Ramos (cell line): ENCODE measurements around the gene HADH.
"Not testable (repeated sequence)": the region's sequence is repeated elsewhere in the genome, so short reads cannot be mapped to it uniquely, and the experiment has no call there.

Experiments
- in situ Hi-C: fragments of 300-500 bp; cut with MboI; formaldehyde crosslinking; loops from one replicate; pipeline ENCODE4 v1.14.3; 2022; ENCODE audit warnings: low sequenced_read_pairs; ENCODE audit not compliant: unreplicated experiment

Gene HADH

DNA sequence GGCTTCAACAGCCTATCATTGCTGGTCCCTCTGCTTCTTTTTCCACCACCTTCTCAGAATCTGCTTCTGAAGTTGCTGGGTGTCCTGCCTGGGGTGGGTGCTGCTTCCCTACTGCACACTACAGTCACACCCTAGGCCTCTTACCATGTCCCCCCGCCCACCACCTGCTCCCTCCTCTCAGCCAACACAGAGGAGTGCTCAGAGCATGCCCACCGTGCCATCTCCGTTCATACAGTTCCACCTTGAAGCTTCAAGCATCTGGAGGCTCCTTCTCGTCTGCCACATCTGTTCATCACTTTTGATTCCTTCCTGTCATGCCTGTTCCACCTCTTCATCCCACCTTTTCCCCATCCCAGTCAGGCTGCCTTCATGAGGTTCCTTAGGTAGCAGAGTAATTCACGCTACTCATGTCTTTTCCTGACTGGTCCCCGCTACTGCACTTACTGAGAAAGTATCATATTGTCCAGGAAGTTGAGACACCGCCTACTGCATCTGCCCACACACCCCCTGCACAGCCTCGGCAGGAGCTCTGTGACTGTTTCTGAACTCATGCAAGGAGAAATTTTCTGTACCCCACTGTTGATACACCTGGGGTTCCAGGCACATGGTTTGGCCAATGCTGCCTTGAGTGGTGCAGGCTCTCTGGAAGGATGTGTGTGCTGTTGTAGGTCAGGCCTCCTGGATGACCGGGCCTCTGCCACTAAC is 39.5 kb downstream of the HADH start:
- in situ Hi-C loops, result loop anchor here (5.0 kb wide), 1 partner anchor 143 kb away; no protein-coding TSS in a partner anchor

DNA sequence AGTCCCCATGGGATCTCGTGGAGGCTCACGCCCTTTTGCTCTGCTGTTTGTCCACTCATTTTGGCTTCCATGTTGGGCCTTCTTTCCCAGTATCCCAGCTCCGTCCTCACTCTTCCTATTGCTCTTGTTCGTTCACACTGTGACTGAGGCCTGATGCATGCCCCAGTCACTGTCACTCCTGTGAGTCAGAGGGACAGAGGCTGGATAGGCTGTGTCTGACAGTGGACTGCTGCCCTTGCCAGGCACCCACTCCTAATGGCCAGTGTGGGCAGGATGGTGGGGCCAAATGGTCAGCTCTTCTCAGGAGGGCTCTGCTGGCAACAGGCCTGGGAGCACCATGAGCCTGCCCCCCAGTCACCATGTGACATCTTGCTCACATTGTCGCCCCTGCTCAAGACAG is 40.0 kb downstream of the HADH start:
- in situ Hi-C loops, result loop anchor here (5.0 kb wide), 1 partner anchor 143 kb away; no protein-coding TSS in a partner anchor

DNA sequence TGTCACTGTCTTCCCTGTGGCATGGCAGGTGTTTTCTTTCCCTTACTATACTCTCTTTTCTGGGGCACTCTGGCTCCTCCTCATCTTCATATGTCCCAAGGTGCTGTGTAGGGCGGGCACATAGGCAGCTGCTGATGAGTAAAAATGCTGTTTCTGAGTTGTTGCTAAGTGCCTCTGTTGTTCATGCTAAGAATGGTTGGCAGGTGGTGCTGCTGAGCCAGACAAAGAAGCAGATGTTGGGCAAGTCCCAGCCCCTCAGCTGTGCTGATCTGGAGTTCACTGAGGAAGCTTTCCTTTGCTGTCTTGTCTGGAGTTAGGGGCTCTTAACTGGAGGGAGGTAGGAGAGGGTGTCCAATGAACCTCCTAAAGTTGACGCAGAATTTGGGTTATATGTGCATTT is 40.6 kb downstream of the HADH start:
- in situ Hi-C loops, result no loop called here

GRCh38 chr4:108031427-108032083 is 41.9 kb downstream of the HADH start:
- in situ Hi-C loops, result no loop called here

DNA sequence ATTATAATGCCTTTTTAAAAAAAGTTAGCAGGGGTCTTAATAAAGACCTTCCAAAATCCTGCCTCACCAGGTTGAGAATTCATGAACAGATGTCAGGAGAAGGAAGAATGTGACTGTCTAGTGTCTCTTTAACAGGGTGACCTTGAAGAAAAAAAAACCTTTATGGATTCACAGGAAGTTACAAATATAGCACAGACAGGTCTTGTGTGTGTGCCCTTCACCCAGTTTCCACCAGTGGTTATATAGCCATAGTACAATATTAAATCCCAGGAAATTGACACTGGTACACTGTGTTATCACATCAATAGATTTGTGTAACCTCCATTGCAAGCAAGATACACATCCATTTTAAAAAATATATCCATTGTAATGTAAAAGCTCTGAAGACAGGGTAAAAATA is 43.7 kb downstream of the HADH start:
- in situ Hi-C loops, result no loop called here

DNA sequence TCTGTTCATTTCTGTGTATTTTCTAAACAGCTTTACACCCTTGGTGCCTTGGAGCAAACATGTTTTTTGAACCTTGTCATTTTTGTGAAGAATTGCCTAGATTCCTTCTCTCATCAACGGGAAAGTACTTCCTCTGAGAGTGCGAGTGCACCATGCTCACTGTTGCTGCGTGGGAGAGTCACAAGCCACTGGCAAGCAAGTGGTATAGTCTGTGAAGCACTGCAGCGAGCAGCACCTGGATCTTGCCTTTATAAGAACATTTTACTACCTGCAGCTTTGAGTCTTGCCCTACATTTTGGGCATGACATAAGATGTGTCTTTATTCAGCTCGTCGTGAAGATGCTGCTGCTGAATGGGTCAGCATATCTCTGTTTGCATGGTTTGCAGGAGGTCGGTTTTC is 44.9 kb downstream of the HADH start:
- in situ Hi-C loops, result no loop called here

- in situ Hi-C loops, result no loop called here
These were observed 46.0 kb downstream of the HADH start for GRCh38 chr4:108035691-108036090.

DNA sequence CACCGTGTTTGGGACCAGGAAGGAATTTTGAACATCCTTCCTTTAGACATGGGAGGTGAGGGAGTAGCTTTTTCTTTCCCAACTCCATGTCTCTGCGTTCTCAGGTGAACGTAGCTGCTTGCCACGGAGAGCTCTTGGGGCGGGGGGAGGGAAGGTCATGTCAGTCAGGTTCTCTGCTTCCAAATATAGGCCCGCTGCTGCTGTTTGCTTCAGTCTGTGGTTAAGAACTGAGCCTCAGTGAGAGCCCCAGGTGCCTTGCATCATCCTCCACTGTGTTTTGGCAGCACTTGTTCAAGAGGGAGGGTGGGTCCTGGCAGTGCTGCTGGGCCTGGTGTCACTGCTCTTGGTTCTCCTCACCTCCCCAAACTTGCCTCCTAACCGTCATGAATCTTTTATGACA is 46.5 kb downstream of the HADH start:
- in situ Hi-C loops, result no loop called here

DNA sequence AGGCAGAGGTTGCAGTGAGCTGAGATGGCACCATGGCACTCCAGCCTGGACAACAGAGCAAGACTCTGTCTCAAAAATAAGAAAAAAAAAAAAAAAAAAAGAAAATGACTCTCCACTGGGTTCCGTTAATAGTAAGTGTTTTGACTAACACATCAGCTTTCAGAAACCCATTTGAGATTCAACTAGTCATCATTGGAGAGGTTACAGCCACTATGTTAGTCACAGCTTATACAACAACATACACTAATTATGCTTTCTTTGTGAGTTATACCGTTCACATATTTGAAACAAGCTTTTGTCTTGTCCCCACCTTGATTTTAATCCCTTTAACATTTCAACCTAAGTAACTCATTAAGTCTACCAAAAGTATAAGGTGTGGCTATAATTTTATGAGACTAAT is 48.2 kb downstream of the HADH start:
- in situ Hi-C loops, result no loop called here

DNA sequence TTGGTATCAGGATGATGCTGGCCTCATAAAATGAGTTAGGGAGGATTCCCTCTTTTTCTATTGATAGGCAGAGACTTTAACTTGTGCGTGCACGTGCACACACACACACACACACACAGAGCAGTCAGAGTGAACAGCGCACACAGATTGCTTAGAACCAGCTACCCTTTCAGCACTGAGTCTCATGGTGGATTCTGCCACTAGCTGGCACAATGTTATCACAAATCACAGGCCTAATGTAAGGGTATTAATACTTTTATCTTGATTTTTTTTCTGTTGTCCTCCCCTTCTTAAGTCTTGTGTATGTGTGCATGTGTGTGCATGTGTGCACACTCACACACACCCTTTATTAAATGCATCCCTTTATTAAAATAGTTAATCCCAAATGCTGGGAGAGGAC is 53.2 kb downstream of the HADH start:
- in situ Hi-C loops, result no loop called here

GRCh38 chr4:108043526-108043925 is 53.8 kb downstream of the HADH start:
- in situ Hi-C loops, result no loop called here

- in situ Hi-C loops, result no loop called here
These were observed 55.4 kb downstream of the HADH start for GRCh38 chr4:108044951-108045686.

DNA sequence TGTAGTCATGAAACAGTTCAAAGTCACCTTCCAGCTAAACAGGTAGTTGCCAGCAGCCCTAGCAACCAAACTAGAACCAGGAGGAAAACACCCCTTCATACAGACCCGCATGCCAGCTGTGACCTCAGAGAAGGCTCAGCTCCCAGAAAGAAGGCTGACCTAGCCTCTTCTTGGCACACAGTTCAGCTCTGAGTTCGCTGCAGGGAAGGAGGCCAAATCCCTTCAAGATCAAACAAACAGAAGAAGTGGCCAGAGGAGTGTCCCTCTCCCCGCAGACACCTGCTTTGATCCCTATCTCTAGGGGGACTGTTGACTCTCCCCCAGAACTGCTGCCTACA is 56.0 kb downstream of the HADH start:
- in situ Hi-C loops, result no loop called here

GRCh38 chr4:108047199-108047598 is 57.5 kb downstream of the HADH start:
- in situ Hi-C loops, result no loop called here

DNA sequence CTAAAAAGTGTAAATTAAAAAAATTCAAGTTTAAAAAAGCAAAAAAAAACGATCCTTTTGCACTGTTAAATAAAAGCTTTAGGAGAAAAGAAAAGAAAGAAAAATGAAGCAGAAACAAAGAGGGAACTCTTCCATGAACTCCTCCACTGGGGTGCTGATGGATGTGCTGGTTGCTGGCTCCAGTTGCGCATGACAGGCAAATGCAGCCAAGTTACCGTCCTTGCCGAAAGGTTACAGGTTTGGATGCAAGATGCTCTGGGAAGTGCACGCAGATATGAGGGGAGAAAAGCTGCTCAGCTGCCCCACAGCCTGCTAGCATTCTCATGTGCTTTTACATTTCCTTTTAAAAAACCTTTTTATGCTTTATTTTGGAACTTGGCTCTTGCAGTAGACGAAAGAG is 58.5 kb downstream of the HADH start:
- in situ Hi-C loops, result no loop called here

DNA sequence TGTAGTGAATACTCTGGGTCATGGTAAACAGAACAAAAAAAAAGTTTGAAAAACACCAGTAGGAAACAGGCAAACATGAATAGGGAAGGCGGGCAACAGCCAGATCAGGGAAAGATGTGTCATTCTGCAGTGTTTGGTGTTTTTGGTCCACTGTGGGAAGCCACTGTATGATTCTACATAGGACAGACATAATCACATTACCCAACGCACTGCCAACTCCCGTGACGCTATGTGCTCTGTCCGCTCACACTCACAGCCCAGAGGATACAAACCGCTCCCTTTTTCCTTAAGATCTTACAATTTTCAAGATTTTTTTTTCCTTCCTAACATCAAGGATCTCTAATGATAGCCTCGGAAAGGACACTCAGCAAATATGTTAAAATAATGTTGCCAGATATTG is 59.3 kb downstream of the HADH start:
- in situ Hi-C loops, result no loop called here

GRCh38 chr4:108049406-108049805 is 59.7 kb downstream of the HADH start:
- in situ Hi-C loops, result no loop called here

DNA sequence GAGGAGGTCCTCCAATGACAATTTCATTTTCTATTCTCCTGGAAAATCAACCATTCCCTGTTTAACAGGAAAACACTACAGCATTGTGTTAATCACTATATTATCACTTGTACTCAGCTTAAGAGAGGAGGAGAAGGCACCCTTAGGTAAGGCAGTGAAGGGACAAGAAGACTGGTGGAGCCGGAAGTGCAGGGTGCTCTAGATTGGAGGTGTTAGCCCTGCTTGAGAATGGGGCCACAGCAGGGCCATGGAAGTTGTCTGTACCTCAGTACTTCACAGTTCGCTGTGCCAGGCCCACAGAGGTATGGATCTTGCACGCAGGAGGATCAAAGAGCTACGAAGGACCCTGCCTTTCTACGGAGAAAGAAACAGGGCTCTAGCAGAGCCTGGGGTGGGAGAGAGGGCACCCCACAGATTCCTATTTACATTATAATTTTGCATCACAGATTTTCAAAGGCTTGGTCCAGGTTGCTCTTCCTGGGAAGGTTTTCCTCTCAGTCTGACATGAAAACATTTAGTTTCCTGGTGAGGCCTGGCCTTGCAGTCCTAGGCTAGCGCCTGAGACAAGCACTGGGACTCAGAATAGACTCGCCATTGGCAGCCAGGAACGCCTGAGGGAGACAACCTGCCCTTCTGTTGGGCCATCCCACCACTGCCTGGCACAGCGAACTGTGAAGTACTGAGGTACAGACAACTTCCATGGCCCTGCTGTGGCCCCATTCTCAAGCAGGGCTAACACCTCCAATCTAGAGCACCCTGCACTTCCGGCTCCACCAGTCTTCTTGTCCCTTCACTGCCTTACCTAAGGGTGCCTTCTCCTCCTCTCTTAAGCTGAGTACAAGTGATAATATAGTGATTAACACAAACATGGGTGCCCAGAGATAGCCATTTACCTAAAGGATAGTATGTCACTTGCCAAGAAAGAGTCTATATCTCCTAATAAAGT is 60.8 kb downstream of the HADH start:
- in situ Hi-C loops, result not testable (repeated sequence)

DNA sequence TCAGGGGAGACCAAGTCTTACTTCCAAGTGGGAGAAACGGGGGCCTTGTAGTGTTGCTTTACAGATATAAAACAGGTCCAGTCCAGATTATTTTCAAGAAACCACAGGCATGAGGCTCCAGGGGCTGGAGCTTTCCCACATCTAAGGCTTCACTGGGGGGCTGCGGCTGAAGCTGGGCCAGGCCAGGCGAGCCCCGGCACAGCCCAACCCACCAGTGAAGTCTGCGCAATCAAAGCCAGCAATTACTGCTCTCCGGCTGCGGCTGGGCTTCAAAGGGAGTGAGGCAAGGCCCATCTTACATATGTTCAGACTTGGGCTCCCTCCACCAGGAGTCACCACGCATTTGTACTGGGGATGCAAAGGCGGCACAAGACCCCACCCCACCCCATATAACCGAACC is 61.7 kb downstream of the HADH start:
- in situ Hi-C loops, result no loop called here

DNA sequence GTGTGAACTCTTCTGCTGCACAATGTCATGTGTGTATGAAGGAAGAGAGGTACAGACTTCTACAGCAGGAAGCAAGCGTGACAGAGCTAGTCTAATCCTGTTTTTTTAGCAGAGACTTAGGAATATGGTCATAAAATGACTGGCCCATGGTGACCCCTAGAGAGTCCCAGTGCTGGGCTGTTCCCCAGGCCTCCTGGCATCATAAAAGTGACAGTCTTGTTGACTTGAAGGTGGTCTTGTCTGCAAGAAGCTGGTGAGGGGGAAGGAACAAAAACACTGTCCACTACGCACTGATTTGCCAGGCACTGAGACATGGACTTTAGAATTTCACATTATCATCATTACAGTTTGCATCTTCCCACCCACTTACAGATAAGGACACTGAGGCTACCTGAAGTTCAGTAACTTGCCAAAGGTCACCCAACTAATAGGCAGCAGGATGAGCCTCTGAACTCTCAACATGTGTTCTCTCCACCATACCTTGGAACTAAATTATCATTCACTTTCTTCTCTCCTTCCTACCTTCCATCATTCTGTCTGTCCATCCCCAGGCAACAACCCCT is 63.0 kb downstream of the HADH start:
- in situ Hi-C loops, result no loop called here
